Measurements from ENCODE around the gene ARHGAP5.

DNA sequence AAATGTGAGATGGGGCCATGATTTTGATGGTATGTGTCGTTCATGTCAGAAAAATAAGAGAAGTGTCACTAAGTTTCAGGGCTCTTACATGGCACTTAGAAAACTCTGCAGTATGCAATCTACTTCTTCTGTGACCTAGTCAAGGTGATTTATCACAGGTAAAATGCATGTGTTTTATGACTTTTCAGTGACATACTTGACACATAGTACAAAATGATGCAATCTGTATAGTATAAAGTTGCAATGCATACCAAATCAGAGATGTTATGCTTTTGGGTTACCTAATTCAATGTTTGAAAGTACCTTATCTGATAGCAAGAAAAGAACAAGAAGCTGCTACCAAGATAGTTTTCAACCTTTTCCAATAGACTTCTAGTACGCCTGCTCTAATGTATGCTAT lies 21.9 kb upstream of the ARHGAP5 start:
- TF ChIP-seq CTCF (IDR thresholded peaks at IDR 0.05): no peak
- no peak for TF ChIP-seq ZFX (IDR thresholded peaks at IDR 0.05; ENCODE audit: borderline replicate concordance)
